Stimulated activated CD8-positive, alpha-beta memory T cell treated with anti-CD3 and anti-CD28 coated beads, Interleukin-4, amount 100 ng/mL, for 4 hours (primary cell): ENCODE results near the gene PRCC.
A peak's percentile ranks its signal among the peaks of the same experiment; 100 is the strongest.
"Not testable (repeated sequence)": the region's sequence is repeated elsewhere in the genome, so short reads cannot be mapped to it uniquely, and the experiment has no call there.

ENCODE experiments used
- DNase-seq, 2 donors: peaks; one replicate each; pipeline ENCODE4 v3.0.0-alpha.2; 2020; ENCODE audit warnings: low read depth in 2 of 2, low spot score in 1 of 2

The PRCC gene

GRCh38 chr1:156744786-156745419 is 22.4 kb upstream of the PRCC start:
- no peak for DNase-seq

DNA sequence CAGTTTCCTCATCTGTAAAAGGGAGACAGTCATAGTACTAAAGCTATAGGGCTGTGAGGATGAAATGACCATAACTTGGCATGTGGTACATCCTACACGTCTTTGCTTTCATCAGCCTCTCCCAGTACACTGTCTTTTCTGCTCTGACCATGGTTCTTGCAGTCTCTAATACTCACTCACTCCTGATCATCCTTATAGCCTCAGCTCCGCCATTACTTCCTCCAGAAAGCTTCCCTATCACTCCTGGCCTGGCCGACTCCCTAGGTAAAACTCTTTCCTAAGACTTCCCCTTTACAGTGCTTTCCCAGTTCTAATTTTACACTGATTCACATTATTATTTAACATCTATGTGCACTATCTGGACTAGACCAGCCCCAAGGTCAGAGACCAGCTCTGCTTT is 21.5 kb upstream of the PRCC start:
- no peak for DNase-seq

- no peak for DNase-seq
These were observed 21.0 kb upstream of the PRCC start for GRCh38 chr1:156746406-156746727.

DNA sequence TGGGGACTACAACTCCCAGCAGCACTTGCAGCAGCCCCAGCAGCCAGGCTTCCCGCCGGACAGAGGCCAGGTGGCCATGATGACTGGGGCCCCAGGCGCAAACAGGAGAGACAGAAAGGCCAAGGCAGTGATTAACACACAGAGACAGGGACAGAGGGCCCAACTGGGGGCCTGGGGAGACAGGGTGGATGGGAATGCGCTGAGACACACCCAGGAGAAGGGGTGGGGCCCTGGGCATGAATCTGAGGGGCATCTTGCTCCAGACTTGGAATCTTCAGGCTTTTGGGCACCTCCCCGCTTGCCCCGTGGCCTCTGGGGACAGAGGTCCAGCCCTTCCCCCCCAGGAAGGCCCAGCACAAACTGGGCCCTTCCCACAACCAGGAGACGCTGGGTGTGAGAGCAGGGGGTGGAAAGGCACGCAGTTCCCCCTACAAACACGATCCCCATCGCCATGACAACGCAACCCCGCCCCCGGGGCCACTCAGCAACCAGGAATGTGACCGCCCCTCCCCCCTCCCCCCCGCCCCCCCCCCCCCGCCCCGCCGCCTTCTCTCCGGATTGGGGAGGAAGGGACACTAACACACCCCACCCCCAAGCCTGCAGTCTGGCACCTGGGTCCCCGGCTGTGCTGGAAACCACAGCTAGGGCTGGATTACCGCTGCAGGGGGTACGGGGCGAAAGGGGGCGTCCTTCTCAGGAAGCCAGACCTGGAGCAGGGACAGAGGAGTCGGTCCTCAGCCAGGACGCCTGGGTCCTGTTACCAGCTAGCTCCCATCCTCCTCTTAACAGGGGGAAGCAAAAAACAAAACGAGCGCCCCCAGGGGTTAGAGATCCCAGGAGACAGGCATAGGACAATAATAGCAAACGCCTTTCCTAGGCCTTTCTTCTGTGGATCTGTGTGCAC is 20.4 kb upstream of the PRCC start:
- DNase-seq = no peak

DNA sequence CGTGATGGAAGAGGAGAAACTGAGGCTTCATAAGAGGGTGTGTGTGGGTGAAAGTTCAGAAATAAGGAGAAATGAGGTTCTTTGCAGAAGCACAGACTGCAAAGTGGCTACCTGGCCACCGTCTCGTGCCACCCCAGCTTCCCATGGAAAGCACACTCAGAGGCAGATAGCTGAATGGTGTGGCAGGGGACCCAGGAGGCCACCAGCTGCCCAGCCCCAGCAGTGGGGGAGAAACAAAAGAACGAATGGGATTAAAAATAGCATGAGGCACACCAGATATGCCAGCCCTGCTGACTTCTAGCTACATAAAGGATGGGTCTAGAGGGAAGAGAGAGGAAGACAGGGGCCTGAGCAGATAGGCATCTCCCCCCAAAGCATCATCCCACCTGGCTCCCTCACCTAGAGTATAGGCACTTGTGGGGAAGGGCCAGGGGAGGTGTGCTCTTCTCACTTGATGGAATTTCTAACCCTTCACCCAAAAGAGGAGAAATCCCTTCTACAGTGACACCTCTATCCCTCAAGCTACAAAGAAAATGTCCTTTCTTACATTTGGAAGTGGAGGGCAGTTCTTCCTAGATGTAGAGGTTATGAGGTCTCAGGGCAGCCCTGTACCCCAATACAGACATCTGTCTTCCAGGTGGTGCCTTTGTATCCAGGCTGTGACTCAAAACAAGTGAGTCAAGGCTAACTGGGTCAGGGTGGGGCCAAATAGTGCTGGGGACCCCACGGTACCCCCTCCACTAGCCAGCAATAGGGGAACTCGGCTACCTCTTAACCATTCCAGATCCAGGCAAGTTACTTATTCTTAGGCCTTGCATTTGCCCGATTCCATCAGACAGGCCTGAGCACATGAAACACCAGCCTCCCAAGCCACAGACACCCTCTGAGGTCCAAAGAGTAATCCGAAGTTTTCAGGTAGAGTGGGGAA is 19.3 kb upstream of the PRCC start:
- DNase-seq = no peak

DNA sequence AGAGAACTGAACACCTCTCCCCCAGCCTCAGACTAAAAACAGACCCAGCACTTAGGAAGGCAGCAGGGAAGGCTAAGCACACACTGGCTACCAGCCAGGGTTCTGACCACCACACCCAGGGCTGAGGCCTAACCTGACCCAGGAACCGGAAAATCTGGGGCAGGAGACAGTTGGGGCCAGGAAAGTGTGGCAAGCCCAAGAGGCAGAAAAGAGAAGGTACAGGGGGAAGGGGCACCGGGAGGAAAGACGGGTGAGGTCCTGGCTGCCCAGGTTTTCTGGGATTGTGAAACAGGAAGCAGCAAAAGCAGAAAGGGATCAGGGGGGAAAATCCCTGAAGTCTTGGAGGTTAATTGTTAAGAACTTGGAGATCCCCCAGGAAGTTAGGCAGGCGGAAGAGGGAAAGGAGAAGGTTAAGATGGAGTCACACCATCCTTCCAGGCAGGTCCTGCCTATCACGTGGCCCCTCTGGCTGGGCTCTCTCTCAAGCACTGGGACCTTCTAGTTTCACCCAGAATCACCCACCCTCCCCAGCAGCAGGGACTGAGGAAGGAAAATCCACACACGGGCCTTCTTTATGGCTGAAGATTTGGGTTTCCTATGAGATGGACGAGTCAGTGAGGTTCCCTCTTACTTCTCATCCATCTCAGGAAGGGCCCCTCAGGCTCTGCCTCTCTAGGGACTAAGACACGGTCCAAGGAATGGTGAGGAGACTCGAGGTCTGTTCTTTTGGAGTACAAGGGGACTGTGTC is 18.5 kb upstream of the PRCC start:
- no peak for DNase-seq

GRCh38 chr1:156749419-156750118 is 17.8 kb upstream of the PRCC start:
- no peak for DNase-seq

DNA sequence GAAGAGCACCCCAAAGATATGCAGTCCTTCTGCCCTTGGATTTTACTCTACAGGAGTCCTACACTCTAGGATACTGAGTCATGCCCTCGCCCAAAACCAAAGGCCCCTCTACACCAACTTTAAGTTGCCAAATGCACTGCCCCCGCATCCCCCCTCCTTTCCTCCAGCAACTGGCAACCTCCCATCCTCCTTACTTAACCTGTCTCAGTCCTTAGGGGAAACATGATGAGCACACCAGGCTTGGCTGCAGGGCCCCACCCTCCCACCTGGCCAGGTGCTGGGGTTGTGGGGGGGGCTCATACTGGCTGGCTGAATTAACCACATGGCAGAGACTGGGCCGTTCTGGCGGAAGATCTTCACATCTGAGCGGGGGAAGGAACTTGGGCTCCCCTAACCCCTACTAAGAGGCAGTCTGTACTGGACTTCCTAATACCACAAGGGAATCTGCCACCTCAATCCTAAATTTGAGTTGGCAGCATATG is 17.1 kb upstream of the PRCC start:
- DNase-seq = no peak

- DNase-seq = no peak
These were observed 16.5 kb upstream of the PRCC start for GRCh38 chr1:156750711-156751450.

DNA sequence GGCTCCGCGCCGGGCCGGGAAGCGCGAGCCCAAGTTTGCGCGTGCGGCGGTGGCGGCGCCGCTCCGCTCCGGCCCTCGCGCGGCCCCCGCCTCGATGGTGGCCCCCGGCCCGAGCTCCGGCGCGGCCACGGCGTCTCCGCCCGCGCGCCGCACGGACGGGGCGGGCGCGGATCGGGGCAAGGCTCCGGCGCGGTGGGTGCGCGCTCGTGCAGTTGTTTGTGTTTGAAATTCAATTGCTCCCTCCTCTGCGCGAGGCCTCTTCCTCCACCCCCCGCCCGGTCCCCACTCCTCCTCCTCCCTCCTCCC is 15.9 kb upstream of the PRCC start, which contains the start of gene HDGF:
Gene HDGF, minus strand, starts transcription at position 225 of the 306 bp plus-strand sequence. CDS start 246 bp downstream, outside the sequence.
- DNase-seq = no peak

- peak; percentile 92 to 97 for DNase-seq
These were observed 15.4 kb upstream of the PRCC start for GRCh38 chr1:156751757-156752481.

DNA sequence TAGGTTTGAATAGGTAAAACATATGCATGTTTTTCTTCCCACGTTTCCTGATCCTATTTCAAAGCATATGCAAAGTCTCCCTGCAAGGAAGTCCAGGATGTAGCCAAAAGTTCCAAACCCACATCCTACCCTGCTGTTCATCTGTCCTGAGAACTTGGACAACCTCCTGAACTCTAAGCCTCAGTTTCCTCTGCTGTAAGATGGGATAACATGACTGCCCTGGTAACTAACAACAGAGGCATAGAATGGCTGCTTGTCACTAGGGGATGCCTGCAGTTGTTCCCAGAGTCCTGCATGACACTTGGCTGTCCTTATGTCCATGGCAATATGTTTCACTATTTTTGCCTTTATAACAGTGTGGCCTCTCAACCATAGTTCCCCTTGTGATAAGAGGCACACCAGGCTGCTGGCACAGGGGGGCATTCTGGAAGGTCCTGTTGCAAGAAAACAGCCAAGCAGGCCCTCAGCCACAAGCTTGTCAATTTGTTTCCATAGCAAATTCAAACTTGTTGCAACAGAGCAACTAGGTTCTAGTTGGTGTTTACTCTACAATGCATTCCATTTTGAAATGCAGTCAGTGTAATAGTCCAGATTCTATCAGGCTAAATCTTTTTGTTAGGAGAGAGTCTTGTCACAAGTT is 14.4 kb upstream of the PRCC start:
- no peak for DNase-seq

GRCh38 chr1:156754219-156754618 is 13.1 kb upstream of the PRCC start:
- no peak for DNase-seq

GRCh38 chr1:156755527-156755950 is 11.8 kb upstream of the PRCC start:
- DNase-seq = no peak

DNA sequence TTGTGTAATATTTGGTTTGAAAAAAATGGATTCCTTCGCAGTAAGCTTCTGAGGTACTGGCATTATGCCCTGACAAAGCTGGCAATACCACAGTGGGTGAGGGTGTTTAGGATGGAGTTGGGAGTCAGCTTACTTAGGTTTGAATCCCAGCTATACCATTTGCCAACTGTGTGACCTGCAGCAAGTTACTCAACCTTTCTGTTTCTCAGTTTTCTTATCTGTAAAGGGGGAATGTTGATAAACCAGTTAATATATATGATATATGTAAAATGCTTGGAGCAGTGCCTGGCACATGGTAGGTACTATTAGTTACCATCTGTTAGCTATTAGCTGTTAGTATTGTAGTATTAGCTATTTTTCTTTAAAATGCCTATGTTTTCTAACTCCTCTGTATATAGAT is 11.0 kb upstream of the PRCC start:
- DNase-seq = no peak

- DNase-seq = not testable (repeated sequence)
These were observed 9.6 kb upstream of the PRCC start for GRCh38 chr1:156757572-156758253.

GRCh38 chr1:156760092-156760795 is 7.1 kb upstream of the PRCC start:
- DNase-seq = no peak
